Keratinocyte (primary cell): Measurements from ENCODE around the gene CACNG4. TPM values are rescaled to one million over a fixed set of nuclear protein-coding genes. Genes with fewer than 3 reads are reported as not detected.

Source experiments
- DNase-seq: peaks from one replicate; pipeline ENCODE4 v3.0.0-alpha.2; 2011; ENCODE audit warnings: low read depth, missing footprints, low spot score
- FAIRE-seq: peaks from 2 replicates; lab custom pipeline; 2011; peaks lifted over from hg19 to GRCh38; lab: Jason Lieb, UNC
- H2AFZ ChIP-seq: 2 replicates; pipeline ENCODE4 v1.6.0; 2012; ENCODE audit warnings: low read length, control low read depth, inconsistent platforms; ENCODE audit not compliant: control insufficient read depth
- H3K27ac ChIP-seq: 2 replicates; pipeline ENCODE4 v1.5.1; 2011; ENCODE audit warnings: low read length; ENCODE audit not compliant: control insufficient read depth, insufficient read depth
- H3K27me3 ChIP-seq: 3 replicates; pipeline ENCODE4 v1.6.0; 2011; ENCODE audit warnings: low read length; ENCODE audit not compliant: control insufficient read depth, insufficient read depth; ENCODE audit errors: extremely low read depth
- H3K36me3 ChIP-seq, 2 experiments: 2 replicates in 1 of 2; 3 replicates in 1 of 2; pipeline ENCODE4 v1.5.1; 2011; ENCODE audit warnings: low read length in 2 of 2, mild to moderate bottlenecking in 1 of 2; ENCODE audit not compliant: control insufficient read depth in 2 of 2, insufficient read depth in 2 of 2; ENCODE audit errors: extremely low read depth in 1 of 2
- H3K4me1 ChIP-seq: 3 replicates; pipeline ENCODE4 v1.5.1; 2011; ENCODE audit warnings: low read length; ENCODE audit not compliant: control insufficient read depth, insufficient read depth; ENCODE audit errors: extremely low read depth
- H3K4me2 ChIP-seq: 3 replicates; pipeline ENCODE4 v1.6.0; 2011; ENCODE audit warnings: low read depth, low read length; ENCODE audit not compliant: control insufficient read depth, insufficient read depth; ENCODE audit errors: extremely low read depth
- H3K4me3 ChIP-seq, 3 experiments: fragments of 200-600 bp in 1 of 3; sonication (generic) in 1 of 3; 2 replicates in 2 of 3; 3 replicates in 1 of 3; pipeline ENCODE4 v1.5.1; 2011 to 2016; ENCODE audit warnings: low read length in 3 of 3, mild to moderate bottlenecking in 3 of 3, control low read depth in 2 of 3, inconsistent platforms in 1 of 3, low read depth in 1 of 3, mixed read lengths in 1 of 3, mixed run types in 1 of 3, moderate library complexity in 1 of 3; ENCODE audit not compliant: control insufficient read depth in 2 of 3, insufficient read depth in 2 of 3; ENCODE audit errors: extremely low read depth in 1 of 3
- H3K79me2 ChIP-seq: 2 replicates; pipeline ENCODE4 v1.6.0; 2012; ENCODE audit warnings: low read length; ENCODE audit not compliant: control insufficient read depth, insufficient read depth
- H3K9ac ChIP-seq: 3 replicates; pipeline ENCODE4 v1.6.0; 2011; ENCODE audit warnings: low read length; ENCODE audit not compliant: control insufficient read depth, insufficient read depth; ENCODE audit errors: extremely low read depth
- H3K9me1 ChIP-seq: 3 replicates; pipeline ENCODE4 v1.6.0; 2011; ENCODE audit warnings: low read length; ENCODE audit not compliant: control insufficient read depth, insufficient read depth; ENCODE audit errors: extremely low read depth
- H3K9me3 ChIP-seq: 2 replicates; pipeline ENCODE4 v1.5.1; 2012; ENCODE audit warnings: low read depth, low read length; ENCODE audit not compliant: control insufficient read depth
- H4K20me1 ChIP-seq: 3 replicates; pipeline ENCODE4 v1.6.0; 2011; ENCODE audit warnings: low read length; ENCODE audit not compliant: control insufficient read depth, insufficient read depth; ENCODE audit errors: extremely low read depth
- CTCF ChIP-seq, 3 experiments: IDR thresholded peaks in 1 of 3; conservative IDR thresholded peaks in 1 of 3; optimal IDR thresholded peaks in 1 of 3; 2 replicates in 2 of 3; 3 replicates in 1 of 3; pipeline versions ENCODE3 to v1.5.1; 2011; ENCODE audit warnings: low read length in 3 of 3, mild to moderate bottlenecking in 3 of 3, moderate library complexity in 2 of 3, control low read depth in 1 of 3, inconsistent platforms in 1 of 3; ENCODE audit not compliant: insufficient read depth in 2 of 3; ENCODE audit errors: extremely low read depth in 1 of 3
- EZH2 ChIP-seq: IDR thresholded peaks from one replicate; pipeline ENCODE4 v1.6.1; 2012; ENCODE audit warnings: inconsistent platforms, mild to moderate bottlenecking, low read length, moderate library complexity
- dilution Hi-C: fragments of 300-500 bp; cut with MboI; formaldehyde crosslinking; loops from one replicate; pipeline ENCODE4 v1.7.0; 2020; ENCODE audit warnings: low sequenced_read_pairs; ENCODE audit not compliant: extremely low pct_ligation_motif_present
- polyA plus RNA-seq, 5 experiments: library from polyadenylated mRNA; depleted of rRNA in 3 of 5; stranded (reverse) in 3 of 5; stranded (forward) in 1 of 5; unstranded in 1 of 5; fragments of >200 nt; gene quantifications; 1 replicate in 1 of 5; 2 replicates in 3 of 5; 3 replicates in 1 of 5; pipeline versions ENCODE4 v1.2.1 to v1.2.3, GENCODE V29; 2011 to 2012; ENCODE audit warnings: missing spikeins in 2 of 5, low read depth in 1 of 5, low replicate concordance in 1 of 5

Gene CACNG4
- polyA plus RNA-seq, 1 donor (not counting 4 experiments of a cell fraction or from before 2014, with no cell fraction given), result not detected

DNA sequence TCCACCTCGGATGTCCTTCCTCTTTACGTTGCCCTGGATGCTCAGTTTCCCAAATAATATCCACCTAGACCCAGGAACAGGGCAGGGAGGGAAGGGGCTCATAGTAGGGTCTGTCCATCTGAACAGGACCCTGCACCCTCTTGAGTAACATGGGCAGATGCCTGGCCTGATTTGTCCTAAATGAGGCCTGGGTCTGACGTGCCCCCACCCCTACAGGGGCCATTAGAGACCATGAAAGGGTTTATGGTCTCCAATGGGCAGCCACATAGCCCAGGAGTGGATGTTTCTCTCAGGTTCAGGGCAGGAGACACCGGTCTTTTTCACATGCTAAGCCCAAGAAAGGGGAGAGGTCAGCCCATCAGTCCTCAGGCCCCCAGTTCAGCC lies 86.6 kb downstream of the CACNG4 start:
- DNase-seq (no peak), FAIRE-seq (no peak)
- Histone ChIP-seq H4K20me1 (no peaks in the 10 kb centered on the region), H3K79me2 (no peaks in the 10 kb centered on the region), H3K27ac (no peak overlapping the region), H3K27me3 (peaks cover 4% of the 10 kb centered on the region), H3K9me1 (no peaks in the 10 kb centered on the region), H3K9me3 (no peaks in the 10 kb centered on the region), H3K36me3 (no peaks in the 10 kb centered on the region), H3K4me3 (no peak overlapping the region), H3K4me2 (no peak overlapping the region), H2AFZ (no peak overlapping the region), H3K4me1 (no peaks in the 10 kb centered on the region), H3K9ac (no peak overlapping the region)
- TF ChIP-seq EZH2 (no peak), CTCF (optimal IDR thresholded peaks at IDR 0.05 in 1 of 3, IDR thresholded peaks at IDR 0.05 in 1 of 3, conservative IDR thresholded peaks at IDR 0.05 in 1 of 3; ENCODE audit: extremely low read depth in 1 of 3, insufficient read depth in 2 of 3, low read length in 3 of 3) (no peak)
- dilution Hi-C loops, result no loop called here

DNA sequence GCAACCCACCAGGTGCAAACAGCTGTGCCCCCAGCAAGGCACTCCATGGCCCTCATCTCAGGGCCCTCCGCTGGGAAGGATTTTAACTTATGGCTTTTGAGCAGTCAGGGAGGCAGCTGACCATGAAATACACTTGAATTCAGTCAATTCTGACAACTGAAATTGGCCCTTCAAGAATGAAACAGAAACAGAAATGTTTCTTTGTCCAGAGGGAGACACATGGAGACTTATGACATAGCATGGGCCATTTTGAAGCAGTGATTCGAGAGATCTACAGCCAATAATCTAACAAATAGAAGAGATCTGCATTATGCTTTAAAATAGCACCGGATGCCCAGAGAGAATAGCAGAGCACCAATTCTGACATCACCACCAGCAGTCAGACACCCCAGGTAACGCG lies 87.3 kb downstream of the CACNG4 start:
- Histone ChIP-seq H4K20me1 (no peaks in the 10 kb centered on the region), H3K4me3 (no peak overlapping the region), H3K9ac (no peak overlapping the region), H3K4me2 (no peak overlapping the region), H3K79me2 (no peaks in the 10 kb centered on the region), H3K9me3 (no peaks in the 10 kb centered on the region), H3K9me1 (no peaks in the 10 kb centered on the region), H3K4me1 (no peaks in the 10 kb centered on the region), H3K36me3 (no peaks in the 10 kb centered on the region), H3K27me3 (peaks cover 4% of the 10 kb centered on the region), H2AFZ (no peak overlapping the region), H3K27ac (no peak overlapping the region)
- DNase-seq (no peak), FAIRE-seq (no peak)
- dilution Hi-C loops, result no loop called here
- TF ChIP-seq CTCF (optimal IDR thresholded peaks at IDR 0.05 in 1 of 3, IDR thresholded peaks at IDR 0.05 in 1 of 3, conservative IDR thresholded peaks at IDR 0.05 in 1 of 3; ENCODE audit: extremely low read depth in 1 of 3, insufficient read depth in 2 of 3, low read length in 3 of 3) (no peak), EZH2 (no peak)
